Sigmoid colon (tissue), 7 donors: ENCODE measurements around the gene RBKS. TPM values are rescaled to one million over a fixed set of nuclear protein-coding genes. Genes with fewer than 3 reads are reported as not detected.

Experiments
- DNase-seq: peaks from one replicate; pipeline ENCODE4 v3.0.0-alpha.2; 2019
- H3K27ac ChIP-seq, 4 donors: fragments of 200-600 bp; sonication (generic); one replicate each; pipeline ENCODE4 v1.5.1; 2016 to 2019; ENCODE audit warnings: mild to moderate bottlenecking in 1 of 4
- H3K27me3 ChIP-seq, 3 donors: fragments of 200-600 bp; sonication (generic); one replicate each; pipeline ENCODE4 v1.5.1; 2019; ENCODE audit warnings: mild to moderate bottlenecking in 1 of 3
- H3K36me3 ChIP-seq, 4 donors: fragments of 200-600 bp; sonication (generic); one replicate each; pipeline ENCODE4 v1.5.1; 2016 to 2019
- H3K4me1 ChIP-seq, 4 donors: fragments of 200-600 bp; sonication (generic); one replicate each; pipeline ENCODE4 v1.5.1; 2017 to 2019
- H3K4me3 ChIP-seq, 4 donors: fragments of 200-600 bp; sonication (generic); one replicate each; pipeline ENCODE4 v1.5.1; 2017 to 2019; ENCODE audit warnings: mild to moderate bottlenecking in 2 of 4, moderate library complexity in 1 of 4
- H3K9me3 ChIP-seq, 4 donors: fragments of 200-600 bp in 3 of 4; sonication (generic) in 3 of 4; one replicate each; pipeline versions ENCODE4 v1.5.1 to v1.6.1; 2013 to 2019
- EP300 ChIP-seq, 4 donors: sonication (generic); formaldehyde crosslinking; IDR thresholded peaks; one replicate each; pipeline ENCODE4 v1.6.1; 2017; ENCODE audit warnings: antibody characterized with exemption in 4 of 4
- POLR2A ChIP-seq, 2 donors: fragments of 450-650 bp; IDR thresholded peaks; one replicate each; pipeline ENCODE4 v1.6.1; 2016; ENCODE audit warnings: antibody characterized with exemption in 2 of 2, mild to moderate bottlenecking in 2 of 2, moderate library complexity in 2 of 2
- POLR2AphosphoS5 ChIP-seq, 4 donors: sonication (generic); formaldehyde crosslinking; IDR thresholded peaks; one replicate each; pipeline ENCODE4 v1.6.1; 2017; ENCODE audit warnings: antibody characterized with exemption in 4 of 4
- WGBS, 2 donors: extraction: QIAGEN DNeasy Blood & Tissue Kit; methylation state at CpG; one replicate each; pipeline ENCODE4 v1.1.7; 2013; 5-methylcytosine and 5-hydroxymethylcytosine counted together
- intact Hi-C: fragments of 100-400 bp; cut with DNase I; formaldehyde crosslinking; loops from one replicate; pipeline ENCODE4 v1.15.1; 2023
- polyA plus RNA-seq, 3 donors: library from polyadenylated mRNA; stranded (reverse); fragments of 200-250 nt; gene quantifications; one replicate each; pipeline ENCODE4 v1.2.3, GENCODE V29; 2013
- total RNA-seq, 4 donors: library from RNA; depleted of rRNA; stranded (reverse); fragments of >200 nt; gene quantifications; one replicate each; pipeline ENCODE4 v1.1.0, GENCODE V29; 2016
- TF ChIP-seq, protein P1 (sequence below), 4 experiments: fragments of 450-650 bp in 3 of 4; fragments of 200-600 bp in 1 of 4; IDR thresholded peaks; one replicate each; pipeline ENCODE4 v1.5.1; 2016 to 2019; ENCODE audit warnings: antibody characterized with exemption in 4 of 4, mild to moderate bottlenecking in 3 of 4, moderate library complexity in 2 of 4
- donor health status: healthy with polysubstance abuse.
- donor health status: Bipolar disorder and iron deficiency.
- donor health status: healthy.

The RBKS gene
- total and polyA plus RNA-seq, 7 donors: 0.55 to 28.0 (median 3.1) TPM

DNA sequence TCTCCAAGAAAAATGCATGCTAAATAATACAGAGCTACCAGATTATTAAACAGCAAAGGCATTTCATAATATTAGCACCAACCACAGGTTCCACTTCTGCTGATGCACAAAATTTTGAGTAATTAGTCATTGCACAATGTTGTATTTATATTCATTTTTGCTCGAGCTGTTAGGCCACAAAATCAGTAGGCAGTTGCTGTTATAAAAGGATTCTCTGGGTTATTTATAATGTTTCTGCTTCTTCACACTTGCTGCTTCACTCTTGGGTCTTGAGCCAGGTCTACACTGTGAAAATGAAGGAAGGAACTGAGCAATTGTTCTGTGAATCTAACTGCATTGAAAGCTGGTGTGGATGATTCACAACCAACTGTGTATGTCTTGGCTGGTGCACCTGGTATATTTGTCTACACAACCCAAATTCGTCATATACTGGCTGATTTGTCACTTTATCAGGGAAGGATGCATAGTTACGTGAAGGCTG, 80.4 kb downstream of the RBKS start:
- H3K36me3 ChIP-seq: no peaks in the 10 kb centered on the region
- peak overlapping the region in 2 of 4 donors; percentile 31 to 47 for H3K27ac ChIP-seq
- no peak overlapping the region for H3K4me3 ChIP-seq
- WGBS, 2 donors: 61 to 66% methylated on average over 3 of the region's 3 CpGs
- TF ChIP-seq POLR2A (IDR thresholded peaks at IDR 0.05) (no peak), EP300 (IDR thresholded peaks at IDR 0.05) (no peak), POLR2AphosphoS5 (IDR thresholded peaks at IDR 0.05) (no peak)
- TF ChIP-seq, protein P1, sequence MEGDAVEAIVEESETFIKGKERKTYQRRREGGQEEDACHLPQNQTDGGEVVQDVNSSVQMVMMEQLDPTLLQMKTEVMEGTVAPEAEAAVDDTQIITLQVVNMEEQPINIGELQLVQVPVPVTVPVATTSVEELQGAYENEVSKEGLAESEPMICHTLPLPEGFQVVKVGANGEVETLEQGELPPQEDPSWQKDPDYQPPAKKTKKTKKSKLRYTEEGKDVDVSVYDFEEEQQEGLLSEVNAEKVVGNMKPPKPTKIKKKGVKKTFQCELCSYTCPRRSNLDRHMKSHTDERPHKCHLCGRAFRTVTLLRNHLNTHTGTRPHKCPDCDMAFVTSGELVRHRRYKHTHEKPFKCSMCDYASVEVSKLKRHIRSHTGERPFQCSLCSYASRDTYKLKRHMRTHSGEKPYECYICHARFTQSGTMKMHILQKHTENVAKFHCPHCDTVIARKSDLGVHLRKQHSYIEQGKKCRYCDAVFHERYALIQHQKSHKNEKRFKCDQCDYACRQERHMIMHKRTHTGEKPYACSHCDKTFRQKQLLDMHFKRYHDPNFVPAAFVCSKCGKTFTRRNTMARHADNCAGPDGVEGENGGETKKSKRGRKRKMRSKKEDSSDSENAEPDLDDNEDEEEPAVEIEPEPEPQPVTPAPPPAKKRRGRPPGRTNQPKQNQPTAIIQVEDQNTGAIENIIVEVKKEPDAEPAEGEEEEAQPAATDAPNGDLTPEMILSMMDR (IDR thresholded peaks at IDR 0.05): no peak
- peaks cover 0 to 19% (median 5%) of the 10 kb centered on the region in 4 donors for H3K4me1 ChIP-seq
- H3K9me3 ChIP-seq: no peaks in the 10 kb centered on the region
- intact Hi-C loops: no loop called here
- DNase-seq: no peak
- H3K27me3 ChIP-seq: no peaks in the 10 kb centered on the region

DNA sequence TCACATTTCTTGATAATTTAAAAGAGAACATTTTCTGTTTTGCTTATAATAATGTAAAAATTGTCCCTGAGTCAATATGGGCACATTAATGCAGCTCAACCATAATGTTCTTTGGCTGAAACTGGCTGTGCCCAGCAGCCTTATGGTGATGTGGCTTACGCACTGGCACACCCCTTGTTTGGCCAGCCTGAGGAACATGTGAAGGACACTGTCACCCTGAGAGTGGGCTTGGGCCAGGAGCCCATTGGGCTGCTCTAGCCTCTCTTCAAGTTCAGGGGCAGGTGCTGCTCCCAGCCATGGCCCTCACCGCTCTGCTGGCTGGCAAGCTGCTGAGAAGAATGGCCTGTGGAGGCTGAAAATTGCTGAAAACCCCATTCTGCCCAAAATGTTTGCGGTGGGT, 81.2 kb downstream of the RBKS start:
- TF ChIP-seq, protein P1 (IDR thresholded peaks at IDR 0.05): no peak
- TF ChIP-seq POLR2AphosphoS5 (IDR thresholded peaks at IDR 0.05): no peak
- no peak for TF ChIP-seq EP300 (IDR thresholded peaks at IDR 0.05)
- TF ChIP-seq POLR2A (IDR thresholded peaks at IDR 0.05): no peak
- intact Hi-C loops: no loop called here
- WGBS, 2 donors: 96 to 97% methylated on average over 3 of the region's 3 CpGs
- no peak for DNase-seq
- Histone ChIP-seq H3K9me3 (no peaks in the 10 kb centered on the region), H3K27me3 (no peaks in the 10 kb centered on the region), H3K36me3 (no peaks in the 10 kb centered on the region), H3K27ac (peak overlapping the region in 2 of 4 donors; percentile 31 to 47), H3K4me1 (peaks cover 0 to 19% (median 5%) of the 10 kb centered on the region in 4 donors), H3K4me3 (no peak overlapping the region)

DNA sequence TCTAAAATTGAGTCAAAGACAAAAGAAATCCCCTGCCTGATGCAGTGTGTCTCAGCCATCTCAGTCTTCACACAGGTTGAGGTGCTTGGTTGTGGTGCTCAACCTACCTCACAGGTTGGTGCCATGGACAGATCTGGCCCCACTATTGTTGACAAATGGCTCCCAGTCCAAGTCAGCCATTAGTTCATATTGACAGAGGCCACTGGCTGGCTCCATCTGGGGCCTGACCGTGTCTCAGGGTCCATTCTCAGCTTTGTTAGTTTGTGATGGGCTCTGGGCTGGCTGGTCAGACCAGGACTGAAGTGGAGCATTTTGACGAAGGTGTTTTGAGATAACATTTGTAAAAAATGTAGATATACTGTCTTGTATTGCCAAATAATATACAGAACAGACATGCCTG, 81.8 kb downstream of the RBKS start:
- TF ChIP-seq POLR2A (IDR thresholded peaks at IDR 0.05): no peak
- TF ChIP-seq, protein P1 (IDR thresholded peaks at IDR 0.05): no peak
- TF ChIP-seq EP300 (IDR thresholded peaks at IDR 0.05): no peak
- no peak for TF ChIP-seq POLR2AphosphoS5 (IDR thresholded peaks at IDR 0.05)
- intact Hi-C loops: no loop called here
- no peak overlapping the region for H3K4me3 ChIP-seq
- H3K27me3 ChIP-seq: no peaks in the 10 kb centered on the region
- WGBS, 2 donors: 92 to 95% methylated on average over 2 of the region's 2 CpGs
- H3K36me3 ChIP-seq: no peaks in the 10 kb centered on the region
- no peak for DNase-seq
- H3K9me3 ChIP-seq: no peaks in the 10 kb centered on the region
- peaks cover 0 to 19% (median 5%) of the 10 kb centered on the region in 4 donors for H3K4me1 ChIP-seq
- no peak overlapping the region for H3K27ac ChIP-seq

DNA sequence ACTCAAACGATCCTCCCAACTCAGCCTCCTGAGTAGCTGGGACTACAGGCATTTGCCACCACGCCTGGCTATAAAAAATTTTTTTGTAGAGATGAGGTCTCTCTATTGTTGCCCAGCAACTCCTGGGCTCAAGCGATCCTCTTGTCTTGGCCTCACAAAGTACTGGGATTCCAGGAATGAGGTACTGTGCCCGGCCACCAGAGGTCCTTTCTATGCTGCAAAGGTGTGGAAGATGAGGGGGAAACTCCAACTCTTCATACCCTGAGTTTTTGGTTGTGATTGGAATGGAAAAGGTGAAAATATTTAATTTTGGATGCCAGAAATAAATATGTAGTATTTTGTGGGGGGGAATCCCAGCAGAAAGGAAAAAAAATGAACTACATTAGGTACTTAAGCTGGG, 82.7 kb downstream of the RBKS start:
- DNase-seq: no peak
- H3K4me3 ChIP-seq: no peak overlapping the region
- intact Hi-C loops: no loop called here
- TF ChIP-seq POLR2AphosphoS5 (IDR thresholded peaks at IDR 0.05): no peak
- TF ChIP-seq EP300 (IDR thresholded peaks at IDR 0.05): no peak
- TF ChIP-seq, protein P1 (IDR thresholded peaks at IDR 0.05): peak; percentile 13 to 54 (median 47)
- H3K9me3 ChIP-seq: no peaks in the 10 kb centered on the region
- H3K27ac ChIP-seq: no peak overlapping the region
- H3K36me3 ChIP-seq: no peaks in the 10 kb centered on the region
- H3K4me1 ChIP-seq: peaks cover 0 to 19% (median 6%) of the 10 kb centered on the region in 4 donors
- no peaks in the 10 kb centered on the region for H3K27me3 ChIP-seq
- 41 to 78% methylated on average over 4 of the region's 4 CpGs for WGBS, 2 donors
